Panc1 (cell line): ENCODE measurements around the gene PKP4. TPM values are rescaled to one million over a fixed set of nuclear protein-coding genes. Genes with fewer than 3 reads are reported as not detected.

Experiments used
- ATAC-seq: fragments of 200-7000 bp; cut with Tn5 transposase; 2 replicates; pipeline ENCODE4 v1.9.1; 2020; ENCODE audit warnings: mild to moderate bottlenecking, moderate library complexity
- BruUV-seq: library from RNA; stranded (reverse); fragments of 400-500 nt; replicated peaks from 2 replicates; lab custom pipeline; 2021; lab: Mats Ljungman, UMichigan
- CTCF ChIA-PET: fragments of 300-600 bp; sonication (Branson Sonifier 250); formaldehyde crosslinking; loops from one replicate; lab custom pipeline; 2022; ENCODE audit warnings: antibody characterized with exemption; lab: Charles Lee
- POLR2A ChIA-PET: fragments of 300-600 bp; sonication (Branson Sonifier 250); formaldehyde crosslinking; loops from one replicate; lab custom pipeline; 2022; ENCODE audit warnings: antibody characterized with exemption; lab: Charles Lee
- DNase-seq: peaks from one replicate; pipeline ENCODE4 v3.0.0-alpha.2; 2010; ENCODE audit warnings: low read depth, low spot score
- H3K27ac ChIP-seq: 2 replicates; pipeline ENCODE4 v1.5.1; 2011; ENCODE audit warnings: mild to moderate bottlenecking, low read length, inconsistent platforms
- H3K27me3 ChIP-seq: fragments of 200-500 bp; sonication (Bioruptor generic); 2 replicates; pipeline ENCODE4 v1.6.0; 2014; ENCODE audit warnings: low read length, inconsistent platforms; ENCODE audit not compliant: control insufficient read depth, insufficient read depth
- H3K36me3 ChIP-seq: fragments of 200-500 bp; sonication (Bioruptor generic); 2 replicates; pipeline ENCODE4 v1.5.1; 2014; ENCODE audit warnings: inconsistent platforms, mild to moderate bottlenecking, low read length, moderate library complexity; ENCODE audit not compliant: control insufficient read depth, insufficient read depth
- H3K4me1 ChIP-seq: 2 replicates; pipeline ENCODE4 v1.5.1; 2011; ENCODE audit warnings: inconsistent platforms, mild to moderate bottlenecking, low read length, moderate library complexity; ENCODE audit not compliant: control insufficient read depth, insufficient read depth
- H3K4me3 ChIP-seq, 2 experiments: 2 replicates each; pipeline ENCODE4 v1.5.1; 2011 to 2012; ENCODE audit warnings: low read depth in 2 of 2, low read length in 2 of 2, mild to moderate bottlenecking in 2 of 2, inconsistent platforms in 1 of 2, moderate library complexity in 1 of 2
- H3K9me3 ChIP-seq: fragments of 200-500 bp; sonication (Bioruptor generic); 2 replicates; pipeline ENCODE4 v1.5.1; 2014; ENCODE audit warnings: low read depth, mild to moderate bottlenecking, inconsistent platforms, low read length, moderate library complexity; ENCODE audit not compliant: control insufficient read depth, insufficient read depth
- POLR2AphosphoS5 ChIP-seq: IDR thresholded peaks from 2 replicates; pipeline ENCODE4 v1.6.1; 2012; ENCODE audit warnings: mild to moderate bottlenecking, low read depth, low read length, moderate library complexity
- SIN3A ChIP-seq: IDR thresholded peaks from 2 replicates; pipeline ENCODE4 v1.6.1; 2012; ENCODE audit warnings: low read depth, mild to moderate bottlenecking, low read length, moderate library complexity, borderline replicate concordance; ENCODE audit not compliant: insufficient read depth
- TCF7L2 ChIP-seq: IDR thresholded peaks from 2 replicates; pipeline ENCODE4 v1.6.1; 2011; ENCODE audit warnings: mild to moderate bottlenecking, low read depth, low read length, inconsistent platforms
- in situ Hi-C: cut with HindIII; loops from 2 replicates; pipeline ENCODE4 v1.10.0; 2016; ENCODE audit warnings: low sequenced_read_pairs, low pct_unique_long_range_greater_than_20kb
- intact Hi-C: fragments of 100-400 bp; cut with micrococcal nuclease; formaldehyde crosslinking; loops from one replicate; pipeline ENCODE4 v1.10.0; 2022; ENCODE audit not compliant: unreplicated experiment
- total RNA-seq: library from RNA; stranded (reverse); gene quantifications from one replicate; pipeline ENCODE4 v1.2.1, GENCODE V29; 2021; ENCODE audit not compliant: unreplicated experiment
- TF ChIP-seq, protein P1 (sequence below): fragments of 450-650 bp; IDR thresholded peaks from 2 replicates; pipeline ENCODE4 v1.5.1; 2017; ENCODE audit warnings: mild to moderate bottlenecking
- TF ChIP-seq, protein P2 (sequence below), 2 experiments: IDR thresholded peaks; 2 replicates each; pipeline ENCODE4 v1.6.1; 2011 to 2012; ENCODE audit warnings: low read depth in 2 of 2, control low read depth in 1 of 2, low read length in 1 of 2, mild to moderate bottlenecking in 1 of 2, moderate library complexity in 1 of 2; ENCODE audit not compliant: insufficient read depth in 1 of 2

The PKP4 gene
- total RNA-seq, 1 experiment from 2014 or later, result 81.7 TPM

DNA sequence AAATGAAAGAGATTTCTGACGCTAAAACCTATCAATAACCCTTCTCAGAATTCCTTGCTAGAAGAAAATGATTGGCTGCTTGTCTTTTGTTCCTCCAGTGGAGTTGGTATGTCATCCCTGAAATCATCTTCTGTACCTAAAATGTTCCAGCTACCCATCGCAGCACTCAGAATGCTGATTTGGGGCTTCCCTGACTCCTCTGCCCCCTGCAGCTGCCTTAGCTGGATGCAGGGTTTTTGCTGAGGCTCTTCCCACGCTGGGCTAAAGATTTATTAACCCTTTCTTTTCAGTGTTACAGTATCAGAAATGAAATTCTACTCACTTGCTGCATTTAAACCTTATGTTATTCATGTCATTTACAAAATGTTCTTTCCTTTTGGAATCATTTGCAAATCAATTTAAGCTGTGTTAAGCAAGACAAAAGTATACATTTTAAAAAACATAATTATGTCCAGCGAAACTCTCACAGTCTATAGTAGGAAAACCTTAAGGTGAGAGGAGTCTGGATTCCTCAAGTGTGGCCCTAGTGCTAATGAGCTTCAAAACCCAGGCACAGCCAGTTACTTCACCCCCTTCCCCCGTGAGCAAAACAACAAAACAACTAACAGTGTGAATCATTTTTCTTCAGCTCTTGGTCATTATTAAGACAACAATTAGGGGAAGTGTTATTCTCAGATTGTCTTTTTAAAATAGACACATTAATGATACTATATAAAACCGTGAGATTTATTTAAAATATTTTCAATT, 32.8 kb downstream of the PKP4 start:
- no peaks in the 10 kb centered on the region for H3K36me3 ChIP-seq
- in situ Hi-C loops, result no loop called here
- no peak overlapping the region for H3K4me3 ChIP-seq
- BruUV-seq, result no TSS peak
- no peak for ATAC-seq
- H3K4me1 ChIP-seq, result peaks cover 26% of the 10 kb centered on the region
- no peak for DNase-seq
- CTCF ChIA-PET, result interaction anchor here (0.6 kb wide), 1 partner anchor 614 kb away, joined by 5 read pairs; no protein-coding TSS in a partner anchor
- H3K27ac ChIP-seq, result no peak overlapping the region
- POLR2A ChIA-PET, result interaction anchor here (0.6 kb wide), 1 partner anchor 122 kb away, joined by 4 read pairs; no protein-coding TSS in a partner anchor
- no peaks in the 10 kb centered on the region for H3K9me3 ChIP-seq
- H3K27me3 ChIP-seq, result no peaks in the 10 kb centered on the region
- intact Hi-C loops, result no loop called here
- TF ChIP-seq TCF7L2 (no peak), POLR2AphosphoS5 (no peak), SIN3A (no peak)
- TF ChIP-seq, protein P1, sequence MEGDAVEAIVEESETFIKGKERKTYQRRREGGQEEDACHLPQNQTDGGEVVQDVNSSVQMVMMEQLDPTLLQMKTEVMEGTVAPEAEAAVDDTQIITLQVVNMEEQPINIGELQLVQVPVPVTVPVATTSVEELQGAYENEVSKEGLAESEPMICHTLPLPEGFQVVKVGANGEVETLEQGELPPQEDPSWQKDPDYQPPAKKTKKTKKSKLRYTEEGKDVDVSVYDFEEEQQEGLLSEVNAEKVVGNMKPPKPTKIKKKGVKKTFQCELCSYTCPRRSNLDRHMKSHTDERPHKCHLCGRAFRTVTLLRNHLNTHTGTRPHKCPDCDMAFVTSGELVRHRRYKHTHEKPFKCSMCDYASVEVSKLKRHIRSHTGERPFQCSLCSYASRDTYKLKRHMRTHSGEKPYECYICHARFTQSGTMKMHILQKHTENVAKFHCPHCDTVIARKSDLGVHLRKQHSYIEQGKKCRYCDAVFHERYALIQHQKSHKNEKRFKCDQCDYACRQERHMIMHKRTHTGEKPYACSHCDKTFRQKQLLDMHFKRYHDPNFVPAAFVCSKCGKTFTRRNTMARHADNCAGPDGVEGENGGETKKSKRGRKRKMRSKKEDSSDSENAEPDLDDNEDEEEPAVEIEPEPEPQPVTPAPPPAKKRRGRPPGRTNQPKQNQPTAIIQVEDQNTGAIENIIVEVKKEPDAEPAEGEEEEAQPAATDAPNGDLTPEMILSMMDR, result no peak
- TF ChIP-seq, protein P2, sequence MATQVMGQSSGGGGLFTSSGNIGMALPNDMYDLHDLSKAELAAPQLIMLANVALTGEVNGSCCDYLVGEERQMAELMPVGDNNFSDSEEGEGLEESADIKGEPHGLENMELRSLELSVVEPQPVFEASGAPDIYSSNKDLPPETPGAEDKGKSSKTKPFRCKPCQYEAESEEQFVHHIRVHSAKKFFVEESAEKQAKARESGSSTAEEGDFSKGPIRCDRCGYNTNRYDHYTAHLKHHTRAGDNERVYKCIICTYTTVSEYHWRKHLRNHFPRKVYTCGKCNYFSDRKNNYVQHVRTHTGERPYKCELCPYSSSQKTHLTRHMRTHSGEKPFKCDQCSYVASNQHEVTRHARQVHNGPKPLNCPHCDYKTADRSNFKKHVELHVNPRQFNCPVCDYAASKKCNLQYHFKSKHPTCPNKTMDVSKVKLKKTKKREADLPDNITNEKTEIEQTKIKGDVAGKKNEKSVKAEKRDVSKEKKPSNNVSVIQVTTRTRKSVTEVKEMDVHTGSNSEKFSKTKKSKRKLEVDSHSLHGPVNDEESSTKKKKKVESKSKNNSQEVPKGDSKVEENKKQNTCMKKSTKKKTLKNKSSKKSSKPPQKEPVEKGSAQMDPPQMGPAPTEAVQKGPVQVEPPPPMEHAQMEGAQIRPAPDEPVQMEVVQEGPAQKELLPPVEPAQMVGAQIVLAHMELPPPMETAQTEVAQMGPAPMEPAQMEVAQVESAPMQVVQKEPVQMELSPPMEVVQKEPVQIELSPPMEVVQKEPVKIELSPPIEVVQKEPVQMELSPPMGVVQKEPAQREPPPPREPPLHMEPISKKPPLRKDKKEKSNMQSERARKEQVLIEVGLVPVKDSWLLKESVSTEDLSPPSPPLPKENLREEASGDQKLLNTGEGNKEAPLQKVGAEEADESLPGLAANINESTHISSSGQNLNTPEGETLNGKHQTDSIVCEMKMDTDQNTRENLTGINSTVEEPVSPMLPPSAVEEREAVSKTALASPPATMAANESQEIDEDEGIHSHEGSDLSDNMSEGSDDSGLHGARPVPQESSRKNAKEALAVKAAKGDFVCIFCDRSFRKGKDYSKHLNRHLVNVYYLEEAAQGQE (IDR thresholded peaks at IDR 0.05; ENCODE audit: insufficient read depth in 1 of 2, low read depth in 2 of 2, low read length in 1 of 2), result no peak

DNA sequence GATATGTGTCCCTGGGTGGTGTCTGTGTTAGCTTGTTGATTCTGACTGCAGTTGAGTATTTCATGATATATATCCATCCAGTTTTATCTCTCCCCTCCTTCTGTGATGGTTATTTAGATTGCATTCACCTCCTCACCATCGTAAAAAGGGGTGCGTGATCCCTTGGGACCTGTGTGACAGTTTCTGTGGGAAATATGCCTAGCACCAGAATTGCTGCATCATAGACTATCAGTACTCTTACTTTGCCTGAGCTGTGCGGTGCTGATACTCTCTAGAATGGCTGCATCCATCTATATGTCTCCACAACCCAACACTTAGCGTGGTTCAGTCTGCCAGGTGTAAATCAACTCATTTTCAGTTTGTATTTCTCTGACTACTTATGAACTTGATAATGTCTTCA, 34.3 kb downstream of the PKP4 start:
- DNase-seq (no peak), ATAC-seq (no peak)
- Histone ChIP-seq H3K36me3 (no peaks in the 10 kb centered on the region), H3K4me3 (no peak overlapping the region), H3K27me3 (no peaks in the 10 kb centered on the region), H3K9me3 (no peaks in the 10 kb centered on the region), H3K27ac (no peak overlapping the region), H3K4me1 (peaks cover 23% of the 10 kb centered on the region)
- intact Hi-C loops (no loop called here), in situ Hi-C loops (no loop called here)
- POLR2A ChIA-PET, result no interaction called here
- TF ChIP-seq POLR2AphosphoS5, result no peak
- CTCF ChIA-PET, result no interaction called here
- no TSS peak for BruUV-seq

DNA sequence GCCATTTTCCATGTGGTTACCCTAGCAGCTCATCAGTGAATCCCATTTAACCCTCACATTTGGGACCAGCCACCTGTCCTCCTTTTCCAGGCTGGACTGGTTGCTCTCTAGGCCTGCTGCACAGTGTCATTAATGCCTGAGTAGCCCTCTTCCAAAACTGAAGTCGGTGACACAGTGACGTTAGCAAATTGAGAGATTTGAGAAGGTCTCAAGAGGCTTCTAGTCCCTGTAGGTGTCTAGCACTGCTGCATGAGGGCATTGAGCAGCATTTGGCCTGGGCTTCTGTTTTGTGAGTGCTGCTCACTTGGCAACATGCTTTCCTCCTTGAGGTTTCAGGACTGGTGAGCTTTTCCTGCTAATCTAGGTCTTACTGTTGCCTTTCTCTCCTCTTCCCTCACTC, 36.7 kb downstream of the PKP4 start:
- intact Hi-C loops (no loop called here), in situ Hi-C loops (no loop called here)
- BruUV-seq, result no TSS peak
- ATAC-seq (no peak), DNase-seq (no peak)
- ChIA-PET POLR2A (interaction anchor here (0.5 to 0.6 kb wide), 2 partner anchors 32 to 617 kb away, joined by 3 read pairs; partner anchors contain the start of gene ACVR1), CTCF (no interaction called here)
- Histone ChIP-seq H3K27me3 (no peaks in the 10 kb centered on the region), H3K9me3 (no peaks in the 10 kb centered on the region), H3K36me3 (no peaks in the 10 kb centered on the region), H3K27ac (no peak overlapping the region), H3K4me3 (no peak overlapping the region), H3K4me1 (peaks cover 21% of the 10 kb centered on the region)
- TF ChIP-seq POLR2AphosphoS5, result no peak
- no peak for TF ChIP-seq TCF7L2
- TF ChIP-seq, protein P1, result no peak
- TF ChIP-seq, protein P2 (IDR thresholded peaks at IDR 0.05; ENCODE audit: insufficient read depth in 1 of 2, low read depth in 2 of 2, low read length in 1 of 2), result no peak
- no peak for TF ChIP-seq SIN3A
